H1 (cell line): ENCODE results near the gene DLX5. TPM values are rescaled to one million over a fixed set of nuclear protein-coding genes. Genes with fewer than 3 reads are reported as not detected.

Source experiments
- CTCF ChIA-PET: fragments of 300-600 bp; sonication (Branson Sonifier 250); formaldehyde crosslinking; loops from one replicate; lab custom pipeline; 2021; ENCODE audit not compliant: partially characterized antibody; lab: Charles Lee
- POLR2A ChIA-PET: fragments of 300-600 bp; sonication (Branson Sonifier 250); formaldehyde crosslinking; loops from one replicate; lab custom pipeline; 2021; ENCODE audit warnings: inconsistent platforms; ENCODE audit not compliant: partially characterized antibody; lab: Charles Lee
- DNase-seq, 2 experiments: peaks; one replicate each; pipeline versions ENCODE4 v3.0.0 to v3.0.0-alpha.2; 2010 to 2022; ENCODE audit warnings: low spot score in 2 of 2, low read depth in 1 of 2, mixed read lengths in 1 of 2
- FAIRE-seq: peaks from 2 replicates; lab custom pipeline; 2011; peaks lifted over from hg19 to GRCh38; lab: Jason Lieb, UNC
- H2AFZ ChIP-seq: 2 replicates; pipeline ENCODE4 v1.8.1; 2012; ENCODE audit warnings: low read length, inconsistent platforms
- H2AK5ac ChIP-seq: 2 replicates; pipeline ENCODE4 v1.6.1; 2013; ENCODE audit warnings: low read depth, low read length
- H2BK120ac ChIP-seq: replicated peaks from 2 replicates; pipeline ENCODE3; 2013; ENCODE audit warnings: low read depth, low read length, inconsistent platforms
- H2BK12ac ChIP-seq: 2 replicates; pipeline ENCODE4 v1.6.1; 2013; ENCODE audit warnings: low read depth, low read length
- H2BK15ac ChIP-seq: 2 replicates; pipeline ENCODE4 v1.6.1; 2013; ENCODE audit warnings: low read length
- H2BK20ac ChIP-seq: 2 replicates; pipeline ENCODE4 v1.6.1; 2013; ENCODE audit warnings: low read length
- H2BK5ac ChIP-seq: 2 replicates; pipeline ENCODE4 v1.6.1; 2013; ENCODE audit warnings: low read depth, low read length
- H3K14ac ChIP-seq: 2 replicates; pipeline ENCODE4 v1.6.1; 2013; ENCODE audit warnings: inconsistent platforms; ENCODE audit not compliant: insufficient read length
- H3K18ac ChIP-seq: 2 replicates; pipeline ENCODE4 v1.6.1; 2013; ENCODE audit warnings: low read length; ENCODE audit errors: extremely low read depth
- H3K23ac ChIP-seq: 2 replicates; pipeline ENCODE4 v1.6.1; 2013; ENCODE audit warnings: inconsistent platforms; ENCODE audit not compliant: insufficient read length
- H3K23me2 ChIP-seq: 2 replicates; pipeline ENCODE4 v1.6.1; 2013; ENCODE audit warnings: low read depth, low read length
- H3K27ac ChIP-seq: 2 replicates; pipeline ENCODE4 v1.6.1; 2011; ENCODE audit warnings: low read depth, low read length, inconsistent platforms
- H3K27me3 ChIP-seq, 4 experiments: replicated peaks in 1 of 4; 1 replicate in 1 of 4; 2 replicates in 3 of 4; pipeline versions ENCODE4 v1.6.1 to v1.8.1; 2011 to 2013; ENCODE audit warnings: low read length in 3 of 4, mild to moderate bottlenecking in 3 of 4, inconsistent platforms in 2 of 4, mixed read lengths in 2 of 4, moderate library complexity in 1 of 4; ENCODE audit not compliant: control insufficient read depth in 3 of 4, insufficient read depth in 3 of 4; ENCODE audit errors: extremely low read depth in 1 of 4
- H3K36me3 ChIP-seq, 4 experiments: 2 replicates each; pipeline versions ENCODE4 v1.6.1 to v1.8.1; 2011 to 2013; ENCODE audit warnings: mild to moderate bottlenecking in 4 of 4, low read length in 3 of 4, moderate library complexity in 2 of 4, control low read depth in 1 of 4, inconsistent platforms in 1 of 4; ENCODE audit not compliant: insufficient read depth in 4 of 4, control insufficient read depth in 2 of 4
- H3K4ac ChIP-seq: replicated peaks from 2 replicates; pipeline ENCODE3; 2013; ENCODE audit warnings: low read length, low read depth, mixed read lengths, inconsistent platforms; ENCODE audit not compliant: insufficient read length
- H3K4me1 ChIP-seq, 4 experiments: replicated peaks in 1 of 4; 1 replicate in 1 of 4; 2 replicates in 3 of 4; pipeline versions ENCODE4 v1.6.1 to v1.8.1; 2011 to 2013; ENCODE audit warnings: low read length in 3 of 4, inconsistent platforms in 2 of 4, mixed read lengths in 1 of 4; ENCODE audit not compliant: insufficient read depth in 4 of 4, control insufficient read depth in 3 of 4
- H3K4me2 ChIP-seq, 2 experiments: 2 replicates each; pipeline versions ENCODE4 v1.6.1 to v1.8.1; 2011 to 2013; ENCODE audit warnings: low read depth in 2 of 2, low read length in 2 of 2, control low read depth in 1 of 2, inconsistent platforms in 1 of 2, mild to moderate bottlenecking in 1 of 2; ENCODE audit not compliant: insufficient read depth in 1 of 2
- H3K4me3 ChIP-seq, 4 experiments: fragments of 200-600, 300-600 bp in 1 of 4; sonication (generic), shearing (Covaris generic), sonication (Bioruptor Twin) in 1 of 4; 2 replicates each; pipeline versions ENCODE4 v1.5.1 to v1.8.1; 2011 to 2016; ENCODE audit warnings: low read length in 4 of 4, low read depth in 3 of 4, control low read depth in 2 of 4, inconsistent platforms in 2 of 4, mild to moderate bottlenecking in 2 of 4, mixed read lengths in 1 of 4, moderate library complexity in 1 of 4; ENCODE audit not compliant: insufficient read depth in 2 of 4; ENCODE audit errors: extremely low read depth in 1 of 4
- H3K56ac ChIP-seq: replicated peaks from 2 replicates; pipeline ENCODE3; 2013; ENCODE audit warnings: low read depth, mild to moderate bottlenecking, mixed read lengths, low read length, inconsistent platforms; ENCODE audit not compliant: insufficient read length
- H3K79me1 ChIP-seq: 2 replicates; pipeline ENCODE4 v1.6.1; 2013; ENCODE audit warnings: low read depth, low read length, control low read depth
- H3K79me2 ChIP-seq, 2 experiments: 2 replicates each; pipeline versions ENCODE4 v1.6.1 to v1.8.1; 2012 to 2013; ENCODE audit warnings: low read length in 2 of 2, mild to moderate bottlenecking in 2 of 2, inconsistent platforms in 1 of 2; ENCODE audit not compliant: insufficient read depth in 2 of 2, control insufficient read depth in 1 of 2
- H3K9ac ChIP-seq, 4 experiments: replicated peaks in 1 of 4; 1 replicate in 1 of 4; 2 replicates in 3 of 4; pipeline versions ENCODE4 v1.6.1 to v1.8.1; 2011 to 2013; ENCODE audit warnings: low read depth in 3 of 4, low read length in 3 of 4, control low read depth in 2 of 4, mild to moderate bottlenecking in 2 of 4, moderate library complexity in 2 of 4, inconsistent platforms in 1 of 4; ENCODE audit errors: extremely low read depth in 1 of 4
- H3K9me3 ChIP-seq, 2 experiments: 2 replicates each; pipeline versions ENCODE4 v1.6.1 to v1.8.1; 2012 to 2013; ENCODE audit warnings: mild to moderate bottlenecking in 2 of 2, moderate library complexity in 2 of 2, control low read depth in 1 of 2, inconsistent platforms in 1 of 2, low read depth in 1 of 2, low read length in 1 of 2, mixed read lengths in 1 of 2; ENCODE audit not compliant: insufficient read depth in 2 of 2
- H4K20me1 ChIP-seq, 2 experiments: replicated peaks in 1 of 2; 2 replicates each; pipeline versions ENCODE3 to v1.8.1; 2011 to 2013; ENCODE audit warnings: inconsistent platforms in 2 of 2, low read length in 2 of 2, mild to moderate bottlenecking in 1 of 2; ENCODE audit not compliant: insufficient read depth in 2 of 2, control insufficient read depth in 1 of 2
- H4K5ac ChIP-seq: 2 replicates; pipeline ENCODE4 v1.6.1; 2013; ENCODE audit warnings: low read length, low read depth, mixed read lengths, inconsistent platforms; ENCODE audit not compliant: insufficient read length
- H4K8ac ChIP-seq: 2 replicates; pipeline ENCODE4 v1.8.0; 2013; ENCODE audit warnings: mild to moderate bottlenecking, moderate library complexity, low read length, inconsistent platforms; ENCODE audit not compliant: insufficient read depth; ENCODE audit errors: extremely low read depth
- H4K91ac ChIP-seq: replicated peaks from 2 replicates; pipeline ENCODE3; 2013; ENCODE audit warnings: low read length, mixed read lengths, inconsistent platforms; ENCODE audit not compliant: insufficient read length
- CBX5 ChIP-seq: fragments of 300-800, 300-1000 bp; sonication (generic); IDR thresholded peaks from 2 replicates; pipeline ENCODE4 v1.7.1; 2016; ENCODE audit warnings: antibody characterized with exemption, low read length, low read depth
- CREB1 ChIP-seq: IDR thresholded peaks from 2 replicates; pipeline ENCODE4 v1.6.1; 2012; ENCODE audit warnings: inconsistent platforms
- GABPA ChIP-seq: IDR thresholded peaks from 2 replicates; pipeline ENCODE4 v1.6.1; 2011; ENCODE audit warnings: mild to moderate bottlenecking, low read length, moderate library complexity, borderline replicate concordance; ENCODE audit not compliant: insufficient read depth
- MAFK ChIP-seq: IDR thresholded peaks from 2 replicates; pipeline ENCODE4 v1.6.1; 2012; ENCODE audit warnings: low read depth, mild to moderate bottlenecking, improper control_type of control experiment, low read length
- RNF2 ChIP-seq: fragments of 200-900, 300-1000 bp; sonication (generic); IDR thresholded peaks from 2 replicates; pipeline ENCODE4 v1.7.1; 2016; ENCODE audit warnings: borderline replicate concordance, low read depth, mild to moderate bottlenecking, antibody characterized with exemption, low read length; ENCODE audit not compliant: poor library complexity, severe bottlenecking; ENCODE audit errors: missing control alignments
- WGBS, 2 experiments: shearing (Covaris generic) in 1 of 2; methylation state at CpG; one replicate each; pipeline versions ENCODE4 v1.1.6 to v1.1.7; 2013 to 2015; ENCODE audit warnings: low lambda C conversion rate in 2 of 2, mixed read lengths in 2 of 2, inconsistent platforms in 1 of 2, low coverage in 1 of 2, missing lambda C conversion rate in 1 of 2; ENCODE audit not compliant: insufficient replicate concordance in 2 of 2, insufficient coverage in 1 of 2, insufficient read length in 1 of 2; ENCODE audit errors: extremely low coverage in 1 of 2, missing lambda C conversion rate in 1 of 2; 5-methylcytosine and 5-hydroxymethylcytosine counted together
- polyA plus RNA-seq, 7 experiments: library from polyadenylated mRNA; depleted of rRNA in 3 of 7; stranded (reverse) in 5 of 7; unstranded in 2 of 7; fragments of >200 nt in 5 of 7; fragments of 200-250 nt in 2 of 7; gene quantifications; 1 replicate in 5 of 7; 2 replicates in 1 of 7; 4 replicates in 1 of 7; pipeline versions ENCODE4 v1.2.1 to v1.2.3, GENCODE V29; 2011 to 2013; ENCODE audit warnings: missing spikeins in 2 of 7, mixed read lengths in 2 of 7
- total RNA-seq: library from RNA; stranded (reverse); fragmentation: NEBNext Ultra II Directional; extraction: Animal tissue kit (Norgen Biotek cat#: 25700); gene quantifications from 2 replicates; pipeline ENCODE4 v1.2.1, GENCODE V29; 2021

The DLX5 gene
- total and polyA plus RNA-seq, 2 of the 8 experiments (the other 6 are each of a cell fraction or from before 2014, with no cell fraction given) = not detected

DNA sequence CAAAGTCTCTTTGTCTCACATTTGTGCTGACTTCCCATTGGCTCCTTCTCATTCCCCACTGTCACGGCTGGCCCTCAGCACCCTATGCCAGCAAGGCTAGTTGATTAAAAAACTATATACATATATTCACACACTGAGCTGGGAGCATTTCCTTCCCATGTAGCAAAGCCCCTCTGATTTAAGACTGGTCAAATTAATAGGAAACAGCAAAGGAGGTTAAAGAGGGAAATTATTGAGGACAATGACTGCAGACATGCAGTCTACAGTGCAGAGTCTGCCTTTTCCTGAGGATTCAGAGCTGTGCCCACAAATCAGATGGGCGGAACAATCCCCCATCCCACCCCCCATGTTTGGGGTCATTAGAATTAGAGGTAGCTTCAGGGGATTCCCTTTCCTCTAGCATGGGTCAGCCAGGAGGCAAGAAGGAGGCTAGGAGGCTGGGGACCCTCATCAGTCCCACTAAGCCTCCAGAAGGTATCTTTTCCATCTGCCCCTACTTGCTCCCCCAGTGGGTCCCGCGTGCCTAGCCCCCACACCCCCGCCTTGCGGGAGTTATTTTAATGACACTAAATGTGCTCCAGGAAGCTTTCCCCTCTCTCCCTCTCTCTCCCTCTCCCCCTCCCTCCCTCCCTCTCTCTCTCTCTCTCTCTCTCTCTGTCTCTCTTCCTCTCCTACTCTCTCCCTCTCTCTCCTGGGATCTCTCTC, 29.1 kb downstream of the DLX5 start:
- POLR2A ChIA-PET = interaction anchor here (0.6 to 1.7 kb wide), 6 partner anchors 11 to 1075 kb away, joined by 3 to 13 read pairs (median 4); partner anchors contain the start of gene DLX6
- Histone ChIP-seq H4K8ac (no peak overlapping the region), H2BK120ac (no peak overlapping the region), H2AFZ (no peak overlapping the region), H4K91ac (no peak overlapping the region), H3K79me2 (no peaks in the 10 kb centered on the region), H3K56ac (no peak overlapping the region), H3K4me2 (peak overlapping the region in 1 of 2 experiments; percentile 62; a peak in 3 of 4 replicates), H2BK15ac (no peak overlapping the region)
- peak in 1 of 2 experiments; percentile 74 for DNase-seq
- TF ChIP-seq CREB1 (no peak), MAFK (no peak), CBX5 (no peak), GABPA (no peak), RNF2 (peak; percentile 87)
- TF ChIP-seq, all 59 proteins: peak for 1
- 13% methylated on average over 2 of the region's 6 CpGs; no CpG with 5 or more reads in 1 of the 2 experiments for WGBS, 2 experiments
- H2BK20ac ChIP-seq = no peak overlapping the region
- no peak overlapping the region for H3K23ac ChIP-seq
- peaks cover 86 to 99% (median 92%) of the 10 kb centered on the region in 4 experiments for H3K27me3 ChIP-seq
- no peak overlapping the region for H2BK5ac ChIP-seq
- H3K23me2 ChIP-seq = no peaks in the 10 kb centered on the region; the same call in 1 of the 2 replicates
- FAIRE-seq = no peak
- no peak overlapping the region for H3K4me3 ChIP-seq
- CTCF ChIA-PET = interaction anchor here (0.7 to 12.6 kb wide), 4 partner anchors 10 to 165 kb away, joined by 3 to 150 read pairs (median 10); no protein-coding TSS in a partner anchor
- no peak overlapping the region for H2BK12ac ChIP-seq
- no peak overlapping the region for H3K27ac ChIP-seq
- no peak overlapping the region for H3K14ac ChIP-seq
- peaks cover 10 to 38% of the 10 kb centered on the region in 2 experiments for H4K20me1 ChIP-seq
- peaks cover 0 to 5% (median 0%) of the 10 kb centered on the region in 4 experiments; a peak in 1 of 8 replicates for H3K36me3 ChIP-seq
- H3K9me3 ChIP-seq = peaks cover 0 to 5% of the 10 kb centered on the region in 2 experiments; a peak in 1 of 4 replicates
- H3K4ac ChIP-seq = no peak overlapping the region
- no peak overlapping the region for H3K18ac ChIP-seq
- peaks cover 6 to 34% (median 21%) of the 10 kb centered on the region in 4 experiments for H3K4me1 ChIP-seq
- H3K9ac ChIP-seq = no peak overlapping the region
- H2AK5ac ChIP-seq = no peak overlapping the region
- H3K79me1 ChIP-seq = no peaks in the 10 kb centered on the region
- H4K5ac ChIP-seq = no peak overlapping the region
